HL-60 (cell line): ENCODE measurements around the gene OIT3.

Experiments used
- DNase-seq, 2 experiments: peaks; one replicate each; pipeline ENCODE4 v3.0.0-alpha.2; 2010 to 2020; ENCODE audit warnings: low read depth in 1 of 2, low spot score in 1 of 2
- H3K27ac ChIP-seq: fragments of 250-450 bp; sonication (Bioruptor Pico); replicated peaks from 2 replicates; pipeline ENCODE4 v1.5.1; 2020; ENCODE audit warnings: mild to moderate bottlenecking, moderate library complexity
- H3K27me3 ChIP-seq: fragments of 250-450 bp; sonication (Bioruptor Pico); 2 replicates; pipeline ENCODE4 v1.5.1; 2021; ENCODE audit warnings: mild to moderate bottlenecking, moderate library complexity; ENCODE audit not compliant: insufficient read depth, poor library complexity, severe bottlenecking
- H3K4me3 ChIP-seq: replicated peaks from 2 replicates; pipeline ENCODE4 v1.5.1; 2011; ENCODE audit warnings: mild to moderate bottlenecking, control low read depth, low read length; ENCODE audit not compliant: insufficient read depth
- GABPA ChIP-seq: IDR thresholded peaks from 2 replicates; pipeline ENCODE4 v1.6.1; 2012; ENCODE audit warnings: low read depth
- POLR2AphosphoS5 ChIP-seq: IDR thresholded peaks from 2 replicates; pipeline ENCODE4 v1.6.1; 2012; ENCODE audit warnings: low read depth
- SPI1 ChIP-seq: IDR thresholded peaks from 2 replicates; pipeline ENCODE4 v1.6.1; 2012; ENCODE audit warnings: low read depth, mild to moderate bottlenecking, borderline replicate concordance
- TF ChIP-seq, protein P1 (sequence below): IDR thresholded peaks from 2 replicates; pipeline ENCODE4 v1.6.1; 2012; ENCODE audit warnings: low read depth; ENCODE audit not compliant: insufficient replicate concordance
- TF ChIP-seq, protein P2 (sequence below): IDR thresholded peaks from one replicate; pipeline ENCODE4 v1.5.1; 2011; ENCODE audit warnings: low read length, control low read depth, inconsistent platforms; ENCODE audit not compliant: insufficient read depth

The OIT3 gene

DNA sequence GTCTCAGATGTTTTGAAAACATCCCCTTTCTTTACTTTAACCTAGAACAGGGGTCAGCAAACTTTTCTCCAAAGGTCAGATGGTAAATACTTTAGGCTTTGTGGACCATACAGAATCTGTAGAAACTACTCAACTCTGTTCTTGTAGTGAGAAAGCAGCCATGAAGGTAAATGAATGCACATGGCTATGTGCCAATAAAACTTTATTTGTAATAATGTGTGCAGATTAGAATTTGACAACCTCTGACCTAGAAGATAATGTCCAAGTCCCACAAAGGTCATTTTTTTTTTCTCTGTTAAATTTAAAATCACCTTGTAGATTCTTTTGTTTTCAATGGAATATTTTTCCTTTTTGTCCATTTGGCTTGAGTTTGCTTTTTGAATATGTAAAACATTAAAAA lies 17.2 kb downstream of the OIT3 start:
- TF ChIP-seq, protein P1, sequence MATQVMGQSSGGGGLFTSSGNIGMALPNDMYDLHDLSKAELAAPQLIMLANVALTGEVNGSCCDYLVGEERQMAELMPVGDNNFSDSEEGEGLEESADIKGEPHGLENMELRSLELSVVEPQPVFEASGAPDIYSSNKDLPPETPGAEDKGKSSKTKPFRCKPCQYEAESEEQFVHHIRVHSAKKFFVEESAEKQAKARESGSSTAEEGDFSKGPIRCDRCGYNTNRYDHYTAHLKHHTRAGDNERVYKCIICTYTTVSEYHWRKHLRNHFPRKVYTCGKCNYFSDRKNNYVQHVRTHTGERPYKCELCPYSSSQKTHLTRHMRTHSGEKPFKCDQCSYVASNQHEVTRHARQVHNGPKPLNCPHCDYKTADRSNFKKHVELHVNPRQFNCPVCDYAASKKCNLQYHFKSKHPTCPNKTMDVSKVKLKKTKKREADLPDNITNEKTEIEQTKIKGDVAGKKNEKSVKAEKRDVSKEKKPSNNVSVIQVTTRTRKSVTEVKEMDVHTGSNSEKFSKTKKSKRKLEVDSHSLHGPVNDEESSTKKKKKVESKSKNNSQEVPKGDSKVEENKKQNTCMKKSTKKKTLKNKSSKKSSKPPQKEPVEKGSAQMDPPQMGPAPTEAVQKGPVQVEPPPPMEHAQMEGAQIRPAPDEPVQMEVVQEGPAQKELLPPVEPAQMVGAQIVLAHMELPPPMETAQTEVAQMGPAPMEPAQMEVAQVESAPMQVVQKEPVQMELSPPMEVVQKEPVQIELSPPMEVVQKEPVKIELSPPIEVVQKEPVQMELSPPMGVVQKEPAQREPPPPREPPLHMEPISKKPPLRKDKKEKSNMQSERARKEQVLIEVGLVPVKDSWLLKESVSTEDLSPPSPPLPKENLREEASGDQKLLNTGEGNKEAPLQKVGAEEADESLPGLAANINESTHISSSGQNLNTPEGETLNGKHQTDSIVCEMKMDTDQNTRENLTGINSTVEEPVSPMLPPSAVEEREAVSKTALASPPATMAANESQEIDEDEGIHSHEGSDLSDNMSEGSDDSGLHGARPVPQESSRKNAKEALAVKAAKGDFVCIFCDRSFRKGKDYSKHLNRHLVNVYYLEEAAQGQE: no peak
- no peak for TF ChIP-seq POLR2AphosphoS5
- TF ChIP-seq, protein P2, sequence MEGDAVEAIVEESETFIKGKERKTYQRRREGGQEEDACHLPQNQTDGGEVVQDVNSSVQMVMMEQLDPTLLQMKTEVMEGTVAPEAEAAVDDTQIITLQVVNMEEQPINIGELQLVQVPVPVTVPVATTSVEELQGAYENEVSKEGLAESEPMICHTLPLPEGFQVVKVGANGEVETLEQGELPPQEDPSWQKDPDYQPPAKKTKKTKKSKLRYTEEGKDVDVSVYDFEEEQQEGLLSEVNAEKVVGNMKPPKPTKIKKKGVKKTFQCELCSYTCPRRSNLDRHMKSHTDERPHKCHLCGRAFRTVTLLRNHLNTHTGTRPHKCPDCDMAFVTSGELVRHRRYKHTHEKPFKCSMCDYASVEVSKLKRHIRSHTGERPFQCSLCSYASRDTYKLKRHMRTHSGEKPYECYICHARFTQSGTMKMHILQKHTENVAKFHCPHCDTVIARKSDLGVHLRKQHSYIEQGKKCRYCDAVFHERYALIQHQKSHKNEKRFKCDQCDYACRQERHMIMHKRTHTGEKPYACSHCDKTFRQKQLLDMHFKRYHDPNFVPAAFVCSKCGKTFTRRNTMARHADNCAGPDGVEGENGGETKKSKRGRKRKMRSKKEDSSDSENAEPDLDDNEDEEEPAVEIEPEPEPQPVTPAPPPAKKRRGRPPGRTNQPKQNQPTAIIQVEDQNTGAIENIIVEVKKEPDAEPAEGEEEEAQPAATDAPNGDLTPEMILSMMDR: no peak
- no peak for TF ChIP-seq SPI1
- TF ChIP-seq GABPA: no peak
- Histone ChIP-seq H3K4me3 (no peak overlapping the region), H3K27ac (no peak overlapping the region), H3K27me3 (no peaks in the 10 kb centered on the region)
- DNase-seq: no peak

DNA sequence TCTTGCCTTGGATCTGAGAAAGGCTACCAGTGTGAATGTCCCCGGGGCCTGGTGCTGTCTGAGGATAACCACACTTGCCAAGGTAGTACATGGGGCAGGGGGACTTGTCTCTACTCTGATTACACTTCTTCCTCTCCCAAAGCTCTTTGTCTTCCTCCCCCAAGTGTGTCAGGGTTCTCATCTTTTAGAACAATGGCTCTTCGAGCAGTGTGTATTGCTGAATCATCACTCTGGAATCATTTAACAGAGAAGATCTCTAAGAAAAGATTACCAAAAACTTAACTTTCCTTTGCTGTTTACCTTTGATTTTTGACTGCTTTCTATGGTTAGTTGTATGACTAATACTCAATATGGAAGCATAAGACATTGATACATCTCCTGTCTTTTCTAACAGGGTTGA lies 18.2 kb downstream of the OIT3 start:
- Histone ChIP-seq H3K27ac (no peak overlapping the region), H3K27me3 (no peaks in the 10 kb centered on the region), H3K4me3 (no peak overlapping the region)
- no peak for TF ChIP-seq POLR2AphosphoS5
- TF ChIP-seq, protein P2: no peak
- TF ChIP-seq, protein P1: no peak
- no peak for TF ChIP-seq GABPA
- TF ChIP-seq SPI1: no peak
- no peak for DNase-seq

DNA sequence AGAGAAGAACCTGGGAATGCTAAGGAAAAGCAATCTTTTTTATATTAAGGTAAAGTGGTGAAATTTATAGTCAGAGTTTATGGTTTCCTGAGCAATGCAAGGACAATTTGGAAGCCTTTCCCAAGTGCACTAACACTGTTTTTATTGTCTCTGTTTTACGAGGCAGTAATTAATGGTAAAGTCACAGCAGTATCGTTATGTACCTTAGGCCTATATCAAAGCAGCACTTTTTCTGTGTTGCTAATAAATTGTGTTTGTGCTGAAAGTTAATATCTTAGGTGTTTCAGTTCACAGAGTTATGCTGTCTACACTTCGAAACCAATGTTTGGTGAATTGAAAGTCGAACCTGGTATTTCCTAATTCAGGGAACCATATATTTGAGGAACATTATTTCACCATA lies 19.2 kb downstream of the OIT3 start:
- Histone ChIP-seq H3K27me3 (no peaks in the 10 kb centered on the region), H3K27ac (no peak overlapping the region), H3K4me3 (no peak overlapping the region)
- DNase-seq: no peak
- TF ChIP-seq GABPA (no peak), SPI1 (no peak), POLR2AphosphoS5 (no peak)
- TF ChIP-seq, protein P1: no peak
- TF ChIP-seq, protein P2: no peak
